Stimulated activated CD8-positive, alpha-beta memory T cell treated with anti-CD3 and anti-CD28 coated beads, Interleukin-2, amount 100 ng/mL, for 1 hour (primary cell): Measurements from ENCODE around the gene SFT2D1.

Experiments used
- DNase-seq, 2 donors: peaks; one replicate each; pipeline ENCODE4 v3.0.0-alpha.2; 2020; ENCODE audit warnings: low read depth in 2 of 2

Gene SFT2D1

DNA sequence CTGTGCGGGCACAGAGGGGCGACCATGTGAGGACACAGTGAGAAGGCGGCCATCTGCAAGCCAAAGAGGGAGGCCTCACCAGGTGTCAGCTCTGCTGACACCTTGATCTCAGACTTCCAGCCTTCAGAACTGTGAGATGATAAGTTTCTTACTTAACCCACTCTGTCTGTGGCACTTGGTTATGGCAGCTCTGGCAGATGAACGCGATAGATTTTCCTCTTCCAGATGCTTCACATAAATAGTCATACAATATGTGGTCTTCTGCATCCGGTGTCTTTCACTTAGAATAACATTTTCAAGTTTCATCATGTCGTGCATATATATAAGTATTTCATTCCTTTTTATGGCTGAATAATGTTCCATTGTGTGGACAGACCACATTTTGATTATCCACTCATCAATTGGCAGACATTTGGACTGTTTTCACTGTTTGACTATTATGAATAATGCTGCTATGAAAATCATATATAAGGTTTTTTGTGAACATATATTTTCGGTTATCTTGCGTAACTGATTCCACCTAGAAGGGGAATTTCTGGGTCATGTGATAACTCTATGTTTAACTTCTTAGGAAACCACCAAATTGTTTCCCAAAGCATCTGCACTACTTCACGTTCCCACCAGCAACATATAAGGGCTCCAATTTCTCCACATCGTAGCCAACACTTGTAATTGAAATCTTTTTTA is 64.3 kb downstream of the SFT2D1 start:
- no peak for DNase-seq

DNA sequence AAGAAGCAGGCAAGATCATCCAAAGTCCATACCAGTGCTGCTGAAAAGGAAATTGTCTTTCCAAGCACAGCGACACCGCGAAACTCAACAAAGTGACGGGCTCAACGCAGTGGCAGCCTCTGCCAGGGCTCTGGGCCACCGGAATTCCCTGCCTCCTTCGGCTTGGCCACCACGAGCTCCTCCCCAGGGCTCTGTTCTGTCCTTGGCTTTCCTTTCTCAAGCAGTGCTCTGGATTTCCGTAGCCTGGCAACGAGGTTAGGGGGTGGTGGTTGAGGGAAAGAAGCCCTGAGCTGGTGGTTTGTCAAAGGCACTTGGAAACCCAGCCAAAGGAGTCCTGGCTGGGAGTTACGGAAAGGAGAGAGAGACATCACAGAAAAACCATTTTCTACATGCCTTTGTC is 65.3 kb downstream of the SFT2D1 start:
- no peak for DNase-seq

DNA sequence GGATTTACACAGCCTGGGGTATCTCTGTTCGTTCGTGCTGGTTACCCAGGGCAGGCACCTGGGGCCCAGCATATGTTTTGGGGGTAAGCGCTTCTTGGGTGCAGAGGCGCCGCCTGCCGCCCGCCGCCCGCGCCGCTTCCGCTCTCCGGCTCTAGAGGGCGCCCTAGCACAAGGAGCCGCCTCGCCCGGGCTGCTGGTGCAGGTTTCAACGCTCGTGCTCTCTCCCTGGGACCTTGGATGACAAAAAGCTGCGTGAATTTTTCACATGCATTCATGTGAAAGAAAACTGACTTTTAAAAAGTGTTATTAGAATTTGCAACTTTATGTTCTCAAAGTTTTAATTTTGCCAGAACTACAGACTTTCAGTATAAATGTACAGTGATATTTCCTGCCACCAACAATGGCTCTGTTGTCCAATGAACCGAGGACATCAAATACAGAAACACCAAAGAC is 66.6 kb downstream of the SFT2D1 start:
- peak; percentile 44 to 68 for DNase-seq

GRCh38 chr6:166274739-166275370 is 67.5 kb downstream of the SFT2D1 start:
- no peak for DNase-seq

- DNase-seq = no peak
Measured at GRCh38 chr6:166274163-166274562, 68.2 kb downstream of the SFT2D1 start.

DNA sequence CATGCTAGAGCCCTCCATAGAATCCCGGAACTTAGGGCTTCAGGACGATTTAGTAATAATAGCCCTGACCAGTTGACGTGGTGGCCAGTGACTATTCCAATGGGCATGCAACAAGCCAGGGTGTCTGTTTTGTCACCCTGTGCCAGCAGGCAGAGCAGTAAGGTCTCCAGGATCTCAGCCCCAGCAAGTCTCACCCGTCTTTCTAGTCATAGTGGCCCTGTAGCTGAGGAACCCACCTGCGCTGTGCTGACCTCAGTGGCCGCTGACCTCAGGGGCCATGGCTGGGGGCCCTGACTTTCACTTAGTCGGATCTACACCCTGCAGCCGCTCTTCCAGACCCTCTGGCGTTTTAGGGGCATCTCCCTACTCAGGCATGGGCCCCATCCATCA is 71.0 kb downstream of the SFT2D1 start:
- no peak for DNase-seq

DNA sequence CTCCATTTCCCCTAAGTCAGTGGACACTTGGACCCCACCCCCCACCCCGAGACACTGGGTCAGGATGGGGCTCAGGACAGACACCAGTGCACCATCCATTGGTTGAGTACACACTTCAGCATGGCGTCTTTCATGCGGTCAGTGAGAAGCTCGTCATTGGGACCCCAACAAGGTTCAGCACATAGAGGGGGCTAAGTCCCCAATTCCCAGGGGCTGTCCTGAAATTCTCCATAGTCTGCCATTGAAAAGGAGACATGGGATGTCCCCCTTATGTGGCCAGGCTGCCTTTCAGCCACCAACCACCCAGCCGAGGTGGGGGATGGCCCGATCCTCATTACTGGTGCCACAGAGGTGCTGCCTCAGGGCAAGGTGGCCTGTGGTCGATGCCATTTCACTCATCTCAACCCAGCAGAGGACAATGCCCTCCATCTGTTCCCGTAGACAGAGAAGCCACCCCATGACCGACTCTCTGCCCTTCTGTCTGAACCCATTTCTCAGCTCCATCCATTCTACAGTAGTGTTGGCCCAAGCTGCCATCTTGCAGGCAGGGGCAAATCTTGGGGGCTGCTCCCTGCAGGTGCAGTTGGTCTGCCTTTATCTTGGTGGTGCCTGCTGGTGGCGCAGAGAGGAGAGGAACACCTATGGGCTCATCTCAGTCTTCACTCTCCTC is 71.5 kb downstream of the SFT2D1 start:
- no peak for DNase-seq
